ENCODE data around the gene SGF29. TPM values are rescaled to one million over a fixed set of nuclear protein-coding genes. Genes with fewer than 3 reads are reported as not detected.
A peak's percentile ranks its signal among the peaks of the same experiment; 100 is the strongest.

Gene SGF29
- total and polyA plus RNA-seq, 2 experiments from 2014 or later = 10.0 to 17.6 TPM

DNA sequence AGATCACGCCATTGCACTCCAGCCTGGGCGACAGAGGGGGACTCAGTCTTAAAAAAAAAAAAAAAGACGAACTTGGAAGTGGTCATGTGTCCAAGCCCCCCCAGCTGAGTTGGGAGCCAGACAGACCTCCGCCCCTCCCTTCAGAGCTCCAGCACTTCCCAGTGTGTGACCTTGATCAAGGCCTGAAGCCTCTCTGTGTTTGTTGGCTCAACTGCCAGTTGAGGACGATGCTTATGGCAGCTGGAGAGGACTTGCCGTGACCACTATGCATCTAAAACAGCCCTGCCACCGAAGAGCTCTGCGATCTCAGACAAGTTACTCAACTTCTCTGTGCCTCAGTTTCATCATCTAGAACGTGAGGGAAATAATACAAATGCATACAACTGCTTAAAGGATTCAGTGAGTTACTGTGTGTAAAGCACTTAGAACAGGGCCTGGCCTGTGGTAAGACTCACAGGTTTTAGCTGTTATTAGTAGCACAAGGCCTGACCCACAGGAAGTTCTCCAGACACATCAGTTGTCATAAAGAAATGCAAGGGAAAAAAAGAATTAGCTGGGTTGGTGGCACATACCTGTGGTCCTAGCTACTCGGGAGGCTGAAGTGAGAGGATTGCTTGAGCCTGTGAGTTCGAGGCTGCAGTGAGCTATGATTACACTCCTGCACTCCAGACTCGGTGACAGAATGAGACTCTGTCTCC is 40.1 kb upstream of the SGF29 start:
- H3K36me3 Mint-ChIP-seq (ENCODE audit: low read depth) = no peaks in the 10 kb centered on the region
- H3K4me3 ChIP-seq = no peak overlapping the region
- H4K20me1 ChIP-seq (replicated peaks; ENCODE audit: insufficient read depth) = no peaks in the 10 kb centered on the region
- H2AFZ ChIP-seq = 0 out of 2 replicates have a peak overlapping the region, but pooled peaks have one; percentile 32
- no peak for DNase-seq (ENCODE audit: low spot score)
- no peaks in the 10 kb centered on the region for H3K4me1 ChIP-seq (ENCODE audit: insufficient read depth)
- no peaks in the 10 kb centered on the region for H3K4me1 Mint-ChIP-seq
- ATAC-seq = no peak
- H3K4me3 Mint-ChIP-seq = no peak overlapping the region
- no peaks in the 10 kb centered on the region for H3F3A ChIP-seq (replicated peaks; ENCODE audit: low read depth)
- no peak overlapping the region for H3K4me2 ChIP-seq
- H3K27ac Mint-ChIP-seq = no peak overlapping the region
- H3K36me3 ChIP-seq (ENCODE audit: insufficient read depth) = no peaks in the 10 kb centered on the region
- H3K27me3 Mint-ChIP-seq (ENCODE audit: insufficient read depth, low read depth, poor library complexity) = peaks cover 6% of the 10 kb centered on the region
- no peaks in the 10 kb centered on the region for H3K9me2 ChIP-seq (ENCODE audit: insufficient read depth)
- H3K79me2 ChIP-seq (replicated peaks; ENCODE audit: insufficient read depth) = no peaks in the 10 kb centered on the region
- H3K27ac ChIP-seq (ENCODE audit: low read depth) = no peak overlapping the region
- H3K27me3 ChIP-seq (ENCODE audit: insufficient read depth) = no peaks in the 10 kb centered on the region
- no peaks in the 10 kb centered on the region for H3K9me3 Mint-ChIP-seq
- no peak for TF ChIP-seq ZNF331 (CRISPR knock-in tag; IDR thresholded peaks at IDR 0.05; ENCODE audit: low read depth)
- no peak for TF ChIP-seq NANOG (IDR thresholded peaks at IDR 0.05; ENCODE audit: borderline replicate concordance)
- TF ChIP-seq EZH2 (IDR thresholded peaks at IDR 0.05; ENCODE audit: low read depth, unreplicated experiment) = no peak
- TF ChIP-seq JUNB (IDR thresholded peaks at IDR 0.05; ENCODE audit: unreplicated experiment) = no peak
- TF ChIP-seq REST (IDR thresholded peaks at IDR 0.05; ENCODE audit: unreplicated experiment) = no peak
- TF ChIP-seq ZNF114 (CRISPR knock-in tag; IDR thresholded peaks at IDR 0.05) = no peak

GRCh38 chr16:28514246-28514645 is 39.5 kb upstream of the SGF29 start:
- Mint-ChIP-seq H3K36me3 (ENCODE audit: low read depth) (no peaks in the 10 kb centered on the region), H3K4me3 (no peak overlapping the region), H3K9me3 (no peaks in the 10 kb centered on the region), H3K27me3 (ENCODE audit: insufficient read depth, low read depth, poor library complexity) (peaks cover 6% of the 10 kb centered on the region), H3K4me1 (no peaks in the 10 kb centered on the region), H3K27ac (no peak overlapping the region)
- DNase-seq (ENCODE audit: low spot score) = no peak
- H3K4me2 ChIP-seq = no peak overlapping the region
- ATAC-seq = no peak
- H3K4me3 ChIP-seq = no peak overlapping the region
- H3K79me2 ChIP-seq (replicated peaks; ENCODE audit: insufficient read depth) = no peaks in the 10 kb centered on the region
- H3K27me3 ChIP-seq (ENCODE audit: insufficient read depth) = no peaks in the 10 kb centered on the region
- no peaks in the 10 kb centered on the region for H3K36me3 ChIP-seq (ENCODE audit: insufficient read depth)
- H3F3A ChIP-seq (replicated peaks; ENCODE audit: low read depth) = no peaks in the 10 kb centered on the region
- no peaks in the 10 kb centered on the region for H3K9me2 ChIP-seq (ENCODE audit: insufficient read depth)
- no peaks in the 10 kb centered on the region for H3K4me1 ChIP-seq (ENCODE audit: insufficient read depth)
- H3K27ac ChIP-seq (ENCODE audit: low read depth) = no peak overlapping the region
- no peaks in the 10 kb centered on the region for H4K20me1 ChIP-seq (replicated peaks; ENCODE audit: insufficient read depth)
- no peak overlapping the region for H2AFZ ChIP-seq
- TF ChIP-seq EZH2phosphoT487 (IDR thresholded peaks at IDR 0.05; ENCODE audit: unreplicated experiment) (no peak), CTCF (conservative IDR thresholded peaks at IDR 0.05; ENCODE audit: low read depth in 2 of 2) (no peak), STAT1 (IDR thresholded peaks at IDR 0.05; ENCODE audit: unreplicated experiment) (no peak)

Data from GM23338 (cell line).